ENCODE results near the gene TPBGL. TPM values are rescaled to one million over a fixed set of nuclear protein-coding genes. Genes with fewer than 3 reads are reported as not detected.
A peak's percentile ranks its signal among the peaks of the same experiment; 100 is the strongest.

The TPBGL gene
- total RNA-seq, 2 donors from 2014 or later, result 0.07 to 0.14 TPM

GRCh38 chr11:75225794-75226193 is 14.8 kb upstream of the TPBGL start:
- Mint-ChIP-seq H3K27me3 (ENCODE audit: low read depth) (no peaks in the 10 kb centered on the region), H3K36me3 (ENCODE audit: insufficient read depth in 2 of 2) (no peaks in the 10 kb centered on the region)
- ATAC-seq (replicated peaks in 1 of 2), result no peak

DNA sequence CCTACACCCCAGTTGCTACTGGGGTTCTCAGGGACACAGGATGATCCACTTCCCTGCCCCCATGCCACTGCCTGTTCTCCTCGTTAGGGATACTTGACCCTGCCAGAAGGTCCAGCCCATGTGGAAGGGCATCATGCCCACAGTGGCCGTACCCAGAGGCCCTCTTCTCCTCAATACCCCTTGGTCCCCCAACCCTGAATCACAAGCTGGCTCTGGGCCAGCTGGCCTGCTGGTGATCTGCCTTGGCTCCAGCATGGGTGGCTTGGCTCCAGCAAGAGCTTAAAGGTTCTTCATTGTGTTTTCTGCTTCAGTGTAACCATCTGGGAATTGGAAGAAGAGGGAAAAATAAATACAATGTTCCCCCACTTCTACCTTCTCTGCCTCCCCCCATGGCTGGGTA is 11.1 kb upstream of the TPBGL start:
- DNase-seq, result no peak
- no peaks in the 10 kb centered on the region for H3K36me3 Mint-ChIP-seq (ENCODE audit: insufficient read depth in 2 of 2)
- no peaks in the 10 kb centered on the region for H3K4me1 Mint-ChIP-seq (ENCODE audit: low read depth)
- ATAC-seq (replicated peaks in 1 of 2), result no peak
- H3K27ac Mint-ChIP-seq, result no peak overlapping the region
- H3K9me3 Mint-ChIP-seq, result no peaks in the 10 kb centered on the region
- H3K4me3 Mint-ChIP-seq, result no peak overlapping the region
- H3K27me3 Mint-ChIP-seq (ENCODE audit: low read depth), result peaks cover 15% of the 10 kb centered on the region

More at GRCh38 chr11:75225794-75226193, 14.8 kb upstream of the TPBGL start:
- Mint-ChIP-seq H3K9me3 (no peaks in the 10 kb centered on the region), H3K4me1 (ENCODE audit: low read depth) (no peaks in the 10 kb centered on the region), H3K27ac (no peak overlapping the region), H3K4me3 (no peak overlapping the region)
- DNase-seq, result no peak

- DNase-seq (no peak), ATAC-seq (replicated peaks in 1 of 2) (no peak)
- no peak overlapping the region for H3K4me3 Mint-ChIP-seq
- peaks cover 15% of the 10 kb centered on the region for H3K27me3 Mint-ChIP-seq (ENCODE audit: low read depth)
- H3K9me3 Mint-ChIP-seq, result no peaks in the 10 kb centered on the region
- no peak overlapping the region for H3K27ac Mint-ChIP-seq
- no peaks in the 10 kb centered on the region for H3K36me3 Mint-ChIP-seq (ENCODE audit: insufficient read depth in 2 of 2)
- no peaks in the 10 kb centered on the region for H3K4me1 Mint-ChIP-seq (ENCODE audit: low read depth)
Measured at GRCh38 chr11:75230621-75231020, 10.0 kb upstream of the TPBGL start.

DNA sequence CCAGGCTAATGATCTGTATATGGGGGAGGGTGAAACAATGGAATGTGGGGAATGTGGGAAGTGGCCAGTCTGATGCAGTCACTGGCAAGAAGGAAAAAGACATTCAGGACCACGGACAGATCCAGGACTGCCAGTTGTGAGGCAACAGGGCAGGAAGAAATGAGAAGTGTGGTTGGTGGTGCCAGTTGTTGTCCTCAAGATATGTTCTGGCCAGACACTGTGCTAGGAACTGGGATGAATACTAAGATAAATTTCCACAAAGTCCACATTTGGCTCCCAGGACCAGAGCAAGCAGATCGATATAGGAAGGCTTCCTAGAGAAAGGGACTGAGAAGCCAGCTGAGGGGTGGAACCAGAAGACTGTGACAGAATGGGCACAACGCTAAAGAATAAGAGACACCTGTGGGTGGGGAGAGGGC is 6.8 kb upstream of the TPBGL start:
- no peak for ATAC-seq (replicated peaks in 1 of 2)
- Mint-ChIP-seq H3K27ac (no peak overlapping the region), H3K27me3 (ENCODE audit: low read depth) (peaks cover 23% of the 10 kb centered on the region), H3K36me3 (ENCODE audit: insufficient read depth in 2 of 2) (no peaks in the 10 kb centered on the region), H3K4me3 (no peak overlapping the region), H3K4me1 (ENCODE audit: low read depth) (no peaks in the 10 kb centered on the region), H3K9me3 (no peaks in the 10 kb centered on the region)
- DNase-seq, result peak in 1 of 2 donors; percentile 13

DNA sequence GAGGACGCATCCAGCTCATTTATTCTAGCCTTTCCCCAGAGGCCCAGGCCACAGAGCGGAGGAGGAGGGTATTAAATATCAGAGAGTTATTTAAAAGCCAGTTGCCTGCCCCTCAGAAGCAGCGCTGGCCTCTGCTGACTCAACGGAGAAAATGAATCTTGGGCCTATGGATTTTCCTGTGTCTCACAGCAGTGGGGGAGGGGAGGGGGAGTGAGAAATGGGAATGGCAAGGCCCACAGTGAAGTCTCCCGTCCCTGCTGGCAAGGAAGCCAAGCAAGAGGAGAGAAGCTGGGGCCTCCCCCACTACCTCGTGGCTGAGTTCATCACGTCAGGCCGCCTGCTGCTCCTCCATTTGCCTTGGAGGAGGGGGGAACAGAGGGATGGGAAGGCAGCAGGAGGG is 4.5 kb upstream of the TPBGL start:
- no peak overlapping the region for H3K4me3 Mint-ChIP-seq
- no peaks in the 10 kb centered on the region for H3K36me3 Mint-ChIP-seq (ENCODE audit: insufficient read depth in 2 of 2)
- H3K27me3 Mint-ChIP-seq (ENCODE audit: low read depth), result peaks cover 40% of the 10 kb centered on the region
- H3K4me1 Mint-ChIP-seq (ENCODE audit: low read depth), result no peaks in the 10 kb centered on the region
- no peaks in the 10 kb centered on the region for H3K9me3 Mint-ChIP-seq
- no peak overlapping the region for H3K27ac Mint-ChIP-seq
- DNase-seq (no peak), ATAC-seq (replicated peaks in 1 of 2) (no peak)

DNA sequence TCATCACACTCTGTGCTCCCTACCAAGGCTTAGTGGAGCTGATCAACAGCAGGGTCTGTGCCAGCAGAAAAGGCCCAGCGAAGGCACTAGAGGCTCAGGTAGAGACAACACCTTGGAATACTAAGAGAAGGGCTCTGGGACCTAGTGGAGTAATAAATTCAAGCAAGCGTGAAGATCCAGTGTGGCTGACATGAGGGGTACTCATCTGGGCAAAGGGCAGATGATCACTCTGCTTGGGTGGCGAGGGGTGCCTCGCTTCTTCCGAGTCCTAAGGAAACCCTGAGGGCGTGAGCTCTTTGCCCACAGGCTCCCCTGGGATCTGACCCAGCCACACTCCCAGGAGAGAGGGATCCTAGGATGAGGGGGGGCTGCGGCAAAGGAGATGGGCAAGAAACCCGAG is 3.5 kb upstream of the TPBGL start:
- Mint-ChIP-seq H3K4me1 (ENCODE audit: low read depth) (peaks cover under 1% of the 10 kb centered on the region), H3K9me3 (no peaks in the 10 kb centered on the region), H3K36me3 (ENCODE audit: insufficient read depth in 2 of 2) (no peaks in the 10 kb centered on the region), H3K4me3 (no peak overlapping the region), H3K27ac (no peak overlapping the region), H3K27me3 (ENCODE audit: low read depth) (peaks cover 40% of the 10 kb centered on the region)
- DNase-seq (no peak), ATAC-seq (replicated peaks in 1 of 2) (no peak)

- Mint-ChIP-seq H3K27me3 (ENCODE audit: low read depth) (peaks cover 49% of the 10 kb centered on the region), H3K4me1 (ENCODE audit: low read depth) (peaks cover 5% of the 10 kb centered on the region), H3K27ac (no peak overlapping the region), H3K36me3 (ENCODE audit: insufficient read depth in 2 of 2) (no peaks in the 10 kb centered on the region), H3K4me3 (no peak overlapping the region), H3K9me3 (no peaks in the 10 kb centered on the region)
- DNase-seq (no peak), ATAC-seq (replicated peaks in 1 of 2) (no peak)
Measured at GRCh38 chr11:75238595-75239440, 1.8 kb upstream of the TPBGL start.

DNA sequence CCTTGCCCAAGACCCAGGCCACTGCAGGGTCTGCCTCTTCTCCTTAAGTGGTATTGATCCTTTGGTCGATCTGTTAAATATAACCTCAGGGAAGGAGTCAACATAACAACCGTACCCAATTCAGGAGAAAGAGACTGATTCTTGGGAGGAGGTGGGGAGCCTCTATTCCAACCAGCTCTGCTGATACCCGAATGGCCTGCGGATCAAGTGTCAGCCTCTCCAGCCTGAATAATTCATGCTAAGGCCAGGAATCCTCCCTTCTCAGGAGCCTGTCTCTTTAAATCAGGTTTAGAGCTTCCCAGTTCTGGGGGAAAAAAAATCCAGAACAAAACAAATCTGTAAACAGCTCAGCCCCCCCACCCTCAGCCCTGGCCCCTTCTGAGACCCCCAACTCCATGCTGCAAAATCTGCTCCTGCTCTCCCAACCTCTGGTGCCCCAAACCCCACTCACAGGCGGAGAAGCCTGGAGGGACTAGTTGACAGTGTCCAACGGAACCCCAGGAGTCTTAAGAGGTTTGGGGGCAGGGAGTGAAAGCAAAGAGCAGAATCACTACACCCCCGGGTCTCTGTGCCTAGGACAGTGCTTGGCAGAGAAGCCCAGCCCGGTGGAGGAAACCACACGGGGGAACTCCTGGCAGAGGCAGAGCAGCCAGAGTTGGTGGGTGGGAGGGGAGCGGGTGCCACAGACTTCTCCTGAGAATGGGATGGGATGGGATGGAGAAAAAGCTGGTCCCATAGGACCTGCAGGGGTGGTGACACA is 863 bp upstream of the TPBGL start:
- H3K4me1 Mint-ChIP-seq (ENCODE audit: low read depth), result peaks cover 5% of the 10 kb centered on the region
- ATAC-seq (replicated peaks in 1 of 2), result no peak
- H3K4me3 Mint-ChIP-seq, result peak overlapping the region; percentile 86 to 89
- H3K27ac Mint-ChIP-seq, result no peak overlapping the region
- H3K36me3 Mint-ChIP-seq (ENCODE audit: insufficient read depth in 2 of 2), result no peaks in the 10 kb centered on the region
- H3K9me3 Mint-ChIP-seq, result no peaks in the 10 kb centered on the region
- no peak for DNase-seq
- H3K27me3 Mint-ChIP-seq (ENCODE audit: low read depth), result peaks cover 47% of the 10 kb centered on the region

GRCh38 chr11:75241036-75241905 is 697 bp downstream of the TPBGL start:
- H3K27me3 Mint-ChIP-seq (ENCODE audit: low read depth), result peaks cover 47% of the 10 kb centered on the region
- DNase-seq (peak; percentile 88 to 94), ATAC-seq (replicated peaks in 1 of 2) (peak; percentile 92)
- H3K4me1 Mint-ChIP-seq (ENCODE audit: low read depth), result peaks cover 5% of the 10 kb centered on the region
- no peaks in the 10 kb centered on the region for H3K9me3 Mint-ChIP-seq
- H3K4me3 Mint-ChIP-seq, result peak overlapping the region; percentile 72 to 74
- no peak overlapping the region for H3K27ac Mint-ChIP-seq
- H3K36me3 Mint-ChIP-seq (ENCODE audit: insufficient read depth in 2 of 2), result no peaks in the 10 kb centered on the region

DNA sequence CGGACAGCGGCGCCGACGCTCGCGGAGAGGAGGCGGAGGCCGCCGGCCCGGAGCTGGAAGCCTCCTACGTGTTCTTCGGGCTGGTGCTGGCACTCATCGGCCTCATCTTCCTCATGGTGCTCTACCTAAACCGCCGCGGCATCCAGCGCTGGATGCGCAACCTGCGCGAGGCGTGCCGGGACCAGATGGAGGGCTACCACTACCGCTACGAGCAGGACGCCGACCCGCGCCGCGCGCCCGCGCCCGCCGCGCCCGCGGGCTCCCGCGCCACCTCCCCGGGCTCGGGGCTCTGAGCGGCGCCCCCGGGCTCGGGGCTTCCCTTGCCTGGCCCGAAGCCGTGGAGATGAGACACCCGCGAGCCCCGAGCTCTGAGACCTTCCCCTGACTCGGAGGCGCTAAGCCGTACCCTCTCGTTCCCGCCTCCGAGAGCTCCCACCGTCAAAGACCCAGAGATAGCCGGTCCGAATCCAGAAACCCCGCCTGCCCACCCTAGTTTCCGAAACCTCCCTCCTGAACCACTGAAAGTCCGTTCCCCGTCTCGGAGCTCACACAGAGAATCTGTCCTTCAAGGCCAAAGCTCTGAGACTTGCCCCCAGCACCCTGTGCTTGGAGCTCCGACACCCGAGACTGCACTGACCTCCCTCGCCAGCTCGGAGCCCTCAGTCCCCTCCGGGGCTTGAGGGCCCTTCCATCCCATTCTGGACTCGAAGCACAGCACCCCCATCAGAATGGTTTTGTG is 1.5 kb downstream of the TPBGL start:
- Mint-ChIP-seq H3K27me3 (ENCODE audit: low read depth) (peaks cover 47% of the 10 kb centered on the region), H3K4me1 (ENCODE audit: low read depth) (peaks cover 5% of the 10 kb centered on the region), H3K4me3 (peak overlapping the region; percentile 83), H3K36me3 (ENCODE audit: insufficient read depth in 2 of 2) (no peaks in the 10 kb centered on the region), H3K9me3 (no peaks in the 10 kb centered on the region), H3K27ac (peak overlapping the region; percentile 27)
- DNase-seq (no peak), ATAC-seq (replicated peaks in 1 of 2) (peak; percentile 49 to 51)

- no peak for DNase-seq
Measured at GRCh38 chr11:75242722-75243600, 2.4 kb downstream of the TPBGL start.

More at GRCh38 chr11:75242722-75243600, 2.4 kb downstream of the TPBGL start:
- Mint-ChIP-seq H3K9me3 (no peaks in the 10 kb centered on the region), H3K27ac (no peak overlapping the region), H3K4me3 (peak overlapping the region; percentile 83), H3K4me1 (ENCODE audit: low read depth) (peaks cover 5% of the 10 kb centered on the region), H3K27me3 (ENCODE audit: low read depth) (peaks cover 42% of the 10 kb centered on the region), H3K36me3 (ENCODE audit: insufficient read depth in 2 of 2) (no peaks in the 10 kb centered on the region)
- no peak for ATAC-seq (replicated peaks in 1 of 2)
